ENCODE data around the gene SOX10.
A peak's percentile ranks its signal among the peaks of the same experiment; 100 is the strongest.

The SOX10 gene

DNA sequence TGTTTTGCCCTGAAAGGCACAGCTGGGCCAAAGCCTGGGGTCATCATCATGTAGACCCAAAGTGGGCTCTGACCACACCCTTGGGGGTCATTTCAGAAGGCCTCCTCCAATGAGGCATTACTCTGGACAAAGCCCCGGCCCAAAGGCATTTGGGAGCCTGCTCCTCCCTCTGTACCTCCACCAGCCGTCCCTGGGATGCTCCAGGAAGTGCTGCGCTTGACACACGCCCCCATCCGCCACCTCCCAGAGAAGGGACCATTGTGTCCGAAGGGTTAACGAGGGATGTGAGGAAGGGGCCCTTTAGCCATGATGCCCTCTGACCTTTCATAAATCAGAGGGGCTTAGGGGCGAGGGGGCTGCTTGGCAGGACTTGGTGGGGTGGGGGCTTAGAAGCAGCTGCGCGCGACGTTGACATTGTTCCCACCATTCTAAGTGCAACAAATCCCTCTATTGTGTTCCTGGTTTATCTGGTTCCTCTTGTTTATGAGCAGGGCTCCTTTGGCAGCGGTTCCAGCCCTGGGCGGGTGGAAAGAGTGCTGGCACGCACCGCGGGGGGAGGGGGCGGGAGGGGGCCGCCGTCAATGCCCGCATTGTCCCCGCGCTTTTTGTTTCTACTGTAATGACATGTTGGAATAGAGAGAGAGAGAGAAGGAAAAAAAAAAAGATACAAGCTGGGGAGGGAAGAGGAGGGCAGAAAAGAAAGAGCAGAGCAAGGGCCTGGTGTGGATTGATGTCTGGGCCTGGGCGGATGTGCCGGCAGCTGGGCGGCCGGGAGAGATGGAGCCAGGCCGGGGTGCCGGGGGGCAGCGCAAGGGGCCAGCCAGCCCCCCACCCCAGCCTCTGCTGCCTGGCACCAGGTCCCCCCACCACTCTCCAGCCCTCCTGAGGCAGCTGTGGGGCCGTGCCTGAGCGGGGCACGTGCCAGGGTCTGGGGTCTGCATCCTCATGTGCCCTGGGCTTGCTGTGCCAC lies 32.1 kb upstream of the SOX10 start:
- peaks cover 6 to 11% of the 10 kb centered on the region in 2 donors for H3K4me1 ChIP-seq (ENCODE audit: control insufficient read depth in 2 of 2, insufficient read depth in 2 of 2, low read length in 2 of 2)
- H3K36me3 ChIP-seq (ENCODE audit: control insufficient read depth in 2 of 2, insufficient read depth in 2 of 2, low read length in 2 of 2) = no peaks in the 10 kb centered on the region
- H3K9ac ChIP-seq (ENCODE audit: low read depth in 1 of 2, low read length in 2 of 2) = peak overlapping the region in 1 of 2 donors; percentile 4
- H3K4me3 ChIP-seq (ENCODE audit: low read length in 2 of 2) = no peak overlapping the region
- peak overlapping the region in 1 of 2 donors; percentile 48 for H3K27ac ChIP-seq (ENCODE audit: low read depth in 2 of 2, low read length in 2 of 2)
- no peaks in the 10 kb centered on the region for H3K9me3 ChIP-seq (ENCODE audit: control insufficient read depth in 2 of 2, low read length in 2 of 2)
- H3K27me3 ChIP-seq (ENCODE audit: control insufficient read depth in 2 of 2, insufficient read depth in 2 of 2, low read length in 2 of 2) = no peaks in the 10 kb centered on the region

DNA sequence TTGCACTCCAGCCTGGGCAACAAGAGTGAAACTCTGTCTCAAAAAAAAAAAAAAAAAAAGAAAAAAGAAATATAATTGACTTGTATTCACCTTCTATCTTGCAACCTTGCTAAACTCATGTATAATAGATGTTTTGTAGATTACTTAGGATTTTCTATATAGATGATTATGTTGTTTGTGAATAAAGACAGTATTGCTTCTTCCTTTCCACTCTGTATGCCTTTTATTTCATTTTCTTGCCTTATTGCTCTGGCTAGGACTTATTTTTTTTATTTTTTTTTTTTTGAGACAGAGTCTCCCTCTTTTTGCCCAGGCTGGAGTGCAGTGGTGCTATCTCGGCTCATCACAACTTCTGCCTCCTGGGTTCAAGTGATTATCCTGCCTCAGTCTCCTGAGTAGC lies 29.7 kb upstream of the SOX10 start:
- Histone ChIP-seq H3K9me3 (ENCODE audit: control insufficient read depth in 2 of 2, low read length in 2 of 2) (no peaks in the 10 kb centered on the region), H3K27me3 (ENCODE audit: control insufficient read depth in 2 of 2, insufficient read depth in 2 of 2, low read length in 2 of 2) (no peaks in the 10 kb centered on the region), H3K27ac (ENCODE audit: low read depth in 2 of 2, low read length in 2 of 2) (no peak overlapping the region), H3K36me3 (ENCODE audit: control insufficient read depth in 2 of 2, insufficient read depth in 2 of 2, low read length in 2 of 2) (no peaks in the 10 kb centered on the region), H3K4me1 (ENCODE audit: control insufficient read depth in 2 of 2, insufficient read depth in 2 of 2, low read length in 2 of 2) (peaks cover 6 to 11% of the 10 kb centered on the region in 2 donors), H3K9ac (ENCODE audit: low read depth in 1 of 2, low read length in 2 of 2) (no peak overlapping the region), H3K4me3 (ENCODE audit: low read length in 2 of 2) (no peak overlapping the region)

DNA sequence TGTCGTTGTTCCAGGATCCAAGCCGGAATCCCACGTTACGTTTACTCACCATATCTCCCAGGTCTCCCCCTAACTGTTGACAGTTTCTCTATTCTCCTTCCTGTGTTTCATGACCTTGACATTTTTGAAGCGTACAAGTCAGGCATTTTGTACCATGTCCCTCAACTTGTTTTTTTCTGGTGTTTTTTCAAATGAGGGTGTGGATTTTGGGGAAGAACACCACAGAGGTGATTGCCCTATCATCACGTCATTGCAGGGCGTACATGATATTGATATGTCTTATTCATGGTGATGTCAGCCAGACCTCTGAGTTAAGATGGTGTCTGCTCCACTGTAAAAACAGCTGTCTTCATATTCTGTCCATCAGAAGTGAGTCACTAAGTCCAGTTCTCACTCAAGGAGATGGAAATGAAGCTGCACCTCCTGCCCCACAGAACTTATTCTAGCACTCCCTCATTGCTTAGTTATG lies 28.3 kb upstream of the SOX10 start:
- Histone ChIP-seq H3K9ac (ENCODE audit: low read depth in 1 of 2, low read length in 2 of 2) (peak overlapping the region in 1 of 2 donors; percentile 17), H3K27ac (ENCODE audit: low read depth in 2 of 2, low read length in 2 of 2) (no peak overlapping the region), H3K4me3 (ENCODE audit: low read length in 2 of 2) (no peak overlapping the region), H3K9me3 (ENCODE audit: control insufficient read depth in 2 of 2, low read length in 2 of 2) (no peaks in the 10 kb centered on the region), H3K27me3 (ENCODE audit: control insufficient read depth in 2 of 2, insufficient read depth in 2 of 2, low read length in 2 of 2) (no peaks in the 10 kb centered on the region), H3K4me1 (ENCODE audit: control insufficient read depth in 2 of 2, insufficient read depth in 2 of 2, low read length in 2 of 2) (peaks cover 6 to 9% of the 10 kb centered on the region in 2 donors), H3K36me3 (ENCODE audit: control insufficient read depth in 2 of 2, insufficient read depth in 2 of 2, low read length in 2 of 2) (no peaks in the 10 kb centered on the region)

DNA sequence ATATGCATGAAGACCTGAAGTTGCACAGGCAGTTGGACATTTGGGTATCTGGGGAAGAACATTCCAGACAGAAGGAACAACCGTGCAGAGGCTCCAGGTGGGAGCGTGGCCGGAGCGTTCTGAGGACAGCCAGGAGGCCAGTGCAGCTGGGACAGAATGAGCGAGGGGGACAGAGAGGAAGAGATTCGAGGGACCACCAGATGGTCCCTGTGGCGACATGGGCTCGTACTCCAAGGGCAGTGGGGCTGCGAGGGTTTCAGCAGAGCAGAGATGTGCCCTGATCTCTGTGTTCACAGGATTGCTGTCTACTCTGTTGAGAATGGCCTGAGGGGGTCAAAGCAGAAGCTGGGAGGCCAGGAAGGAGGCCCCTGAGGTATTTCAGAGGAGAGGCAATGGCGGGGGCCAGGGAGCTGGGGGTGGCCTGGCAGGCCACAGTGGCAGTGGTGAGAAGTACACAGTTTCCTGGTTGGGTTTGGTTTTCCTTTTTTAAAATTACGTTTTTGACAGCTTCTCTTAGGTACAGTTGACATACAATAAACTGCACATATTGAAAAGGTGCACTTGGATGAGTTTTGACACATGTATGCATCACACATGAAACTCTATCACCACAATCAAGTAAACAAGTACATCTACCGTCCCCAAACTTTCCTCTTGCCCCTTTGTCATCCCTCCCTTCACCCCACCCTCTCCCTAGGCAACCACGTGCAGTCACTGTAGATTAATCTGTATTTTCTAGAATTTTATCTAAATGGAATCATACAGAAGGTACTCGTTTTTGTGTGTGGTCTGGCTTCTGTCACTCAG lies 24.8 kb upstream of the SOX10 start:
- H3K27ac ChIP-seq (ENCODE audit: low read depth in 2 of 2, low read length in 2 of 2) = no peak overlapping the region
- no peaks in the 10 kb centered on the region for H3K4me1 ChIP-seq (ENCODE audit: control insufficient read depth in 2 of 2, insufficient read depth in 2 of 2, low read length in 2 of 2)
- no peaks in the 10 kb centered on the region for H3K9me3 ChIP-seq (ENCODE audit: control insufficient read depth in 2 of 2, low read length in 2 of 2)
- no peaks in the 10 kb centered on the region for H3K36me3 ChIP-seq (ENCODE audit: control insufficient read depth in 2 of 2, insufficient read depth in 2 of 2, low read length in 2 of 2)
- H3K27me3 ChIP-seq (ENCODE audit: control insufficient read depth in 2 of 2, insufficient read depth in 2 of 2, low read length in 2 of 2) = no peaks in the 10 kb centered on the region
- H3K4me3 ChIP-seq (ENCODE audit: low read length in 2 of 2) = no peak overlapping the region
- H3K9ac ChIP-seq (ENCODE audit: low read depth in 1 of 2, low read length in 2 of 2) = no peak overlapping the region

DNA sequence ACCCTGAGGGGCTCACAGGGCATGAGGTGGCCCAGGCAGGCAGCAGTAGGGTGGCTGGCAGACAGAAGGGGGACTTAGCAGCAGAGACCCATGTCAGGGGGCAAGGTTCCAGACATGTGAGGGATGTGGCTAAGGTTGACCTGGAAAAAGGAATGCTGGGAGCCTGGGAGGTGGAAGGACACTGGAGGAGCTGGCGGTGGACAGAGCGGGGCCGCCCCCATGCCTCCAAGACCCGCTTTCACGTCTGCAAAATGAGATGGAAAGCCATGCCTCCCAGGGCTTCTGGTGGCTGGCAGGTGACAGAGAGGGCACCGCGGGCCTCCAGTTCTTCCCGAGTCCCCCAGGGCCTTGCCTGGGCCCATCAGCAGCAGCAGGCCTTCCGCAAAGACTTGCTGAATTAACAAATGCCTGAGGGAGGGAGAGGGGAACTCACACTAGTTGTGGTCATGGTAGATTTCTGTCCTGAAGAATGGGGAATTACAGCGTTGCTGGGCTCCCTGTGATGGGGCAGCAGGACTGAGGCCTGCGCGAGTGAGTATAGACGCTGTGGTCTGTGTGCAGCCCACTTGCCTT lies 23.1 kb upstream of the SOX10 start:
- Histone ChIP-seq H3K4me3 (ENCODE audit: low read length in 2 of 2) (no peak overlapping the region), H3K27ac (ENCODE audit: low read depth in 2 of 2, low read length in 2 of 2) (no peak overlapping the region)

DNA sequence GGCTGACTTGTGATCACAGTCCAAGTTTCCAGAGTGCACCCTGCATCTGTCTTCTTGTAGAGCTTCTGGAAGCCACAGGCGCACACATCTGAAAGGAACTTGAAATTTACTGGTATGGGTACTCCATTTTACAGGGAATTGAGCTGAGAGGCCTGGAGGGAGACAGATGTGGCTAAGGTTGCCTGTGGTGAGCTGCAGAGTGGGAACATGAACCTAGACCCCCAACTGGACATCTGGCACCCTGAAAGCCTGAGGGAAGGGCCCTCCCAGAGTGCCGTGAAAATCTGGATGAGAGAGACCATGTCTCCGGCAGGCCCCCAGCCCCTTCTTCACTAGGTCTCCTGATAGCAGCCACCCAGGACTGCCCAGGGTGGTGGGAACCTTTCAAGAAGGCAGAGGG lies 22.6 kb upstream of the SOX10 start:
- Histone ChIP-seq H3K4me1 (ENCODE audit: control insufficient read depth in 2 of 2, insufficient read depth in 2 of 2, low read length in 2 of 2) (no peaks in the 10 kb centered on the region), H3K27ac (ENCODE audit: low read depth in 2 of 2, low read length in 2 of 2) (no peak overlapping the region), H3K4me3 (ENCODE audit: low read length in 2 of 2) (no peak overlapping the region), H3K36me3 (ENCODE audit: control insufficient read depth in 2 of 2, insufficient read depth in 2 of 2, low read length in 2 of 2) (no peaks in the 10 kb centered on the region), H3K27me3 (ENCODE audit: control insufficient read depth in 2 of 2, insufficient read depth in 2 of 2, low read length in 2 of 2) (no peaks in the 10 kb centered on the region), H3K9me3 (ENCODE audit: control insufficient read depth in 2 of 2, low read length in 2 of 2) (no peaks in the 10 kb centered on the region), H3K9ac (ENCODE audit: low read depth in 1 of 2, low read length in 2 of 2) (no peak overlapping the region)

More for the DNA sequence above, 23.1 kb upstream of the SOX10 start:
- no peaks in the 10 kb centered on the region for H3K27me3 ChIP-seq (ENCODE audit: control insufficient read depth in 2 of 2, insufficient read depth in 2 of 2, low read length in 2 of 2)
- no peaks in the 10 kb centered on the region for H3K36me3 ChIP-seq (ENCODE audit: control insufficient read depth in 2 of 2, insufficient read depth in 2 of 2, low read length in 2 of 2)
- H3K4me1 ChIP-seq (ENCODE audit: control insufficient read depth in 2 of 2, insufficient read depth in 2 of 2, low read length in 2 of 2) = no peaks in the 10 kb centered on the region
- H3K9ac ChIP-seq (ENCODE audit: low read depth in 1 of 2, low read length in 2 of 2) = no peak overlapping the region
- H3K9me3 ChIP-seq (ENCODE audit: control insufficient read depth in 2 of 2, low read length in 2 of 2) = no peaks in the 10 kb centered on the region

DNA sequence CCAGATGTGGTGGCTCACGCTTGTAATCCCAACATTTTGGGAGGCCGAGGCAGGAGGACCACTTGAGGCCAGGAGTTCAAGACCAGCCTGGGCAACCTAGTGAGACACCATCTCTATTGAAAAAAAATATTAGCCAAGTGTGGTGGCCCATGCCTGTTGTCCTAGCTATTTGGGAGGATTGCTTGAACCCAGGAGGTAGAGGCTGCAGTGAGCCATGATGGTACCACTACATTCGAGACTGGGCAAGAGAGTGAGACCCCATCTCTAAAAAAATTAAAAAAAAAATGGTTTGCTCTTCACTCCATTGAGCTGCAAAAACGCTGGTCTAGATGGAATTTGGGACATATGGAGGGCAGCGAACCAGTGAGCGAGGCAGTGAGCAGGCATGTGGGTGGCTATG lies 21.6 kb upstream of the SOX10 start:
- Histone ChIP-seq H3K27me3 (ENCODE audit: control insufficient read depth in 2 of 2, insufficient read depth in 2 of 2, low read length in 2 of 2) (no peaks in the 10 kb centered on the region), H3K9ac (ENCODE audit: low read depth in 1 of 2, low read length in 2 of 2) (no peak overlapping the region), H3K36me3 (ENCODE audit: control insufficient read depth in 2 of 2, insufficient read depth in 2 of 2, low read length in 2 of 2) (no peaks in the 10 kb centered on the region), H3K4me3 (ENCODE audit: low read length in 2 of 2) (no peak overlapping the region), H3K4me1 (ENCODE audit: control insufficient read depth in 2 of 2, insufficient read depth in 2 of 2, low read length in 2 of 2) (no peaks in the 10 kb centered on the region), H3K9me3 (ENCODE audit: control insufficient read depth in 2 of 2, low read length in 2 of 2) (no peaks in the 10 kb centered on the region), H3K27ac (ENCODE audit: low read depth in 2 of 2, low read length in 2 of 2) (no peak overlapping the region)

DNA sequence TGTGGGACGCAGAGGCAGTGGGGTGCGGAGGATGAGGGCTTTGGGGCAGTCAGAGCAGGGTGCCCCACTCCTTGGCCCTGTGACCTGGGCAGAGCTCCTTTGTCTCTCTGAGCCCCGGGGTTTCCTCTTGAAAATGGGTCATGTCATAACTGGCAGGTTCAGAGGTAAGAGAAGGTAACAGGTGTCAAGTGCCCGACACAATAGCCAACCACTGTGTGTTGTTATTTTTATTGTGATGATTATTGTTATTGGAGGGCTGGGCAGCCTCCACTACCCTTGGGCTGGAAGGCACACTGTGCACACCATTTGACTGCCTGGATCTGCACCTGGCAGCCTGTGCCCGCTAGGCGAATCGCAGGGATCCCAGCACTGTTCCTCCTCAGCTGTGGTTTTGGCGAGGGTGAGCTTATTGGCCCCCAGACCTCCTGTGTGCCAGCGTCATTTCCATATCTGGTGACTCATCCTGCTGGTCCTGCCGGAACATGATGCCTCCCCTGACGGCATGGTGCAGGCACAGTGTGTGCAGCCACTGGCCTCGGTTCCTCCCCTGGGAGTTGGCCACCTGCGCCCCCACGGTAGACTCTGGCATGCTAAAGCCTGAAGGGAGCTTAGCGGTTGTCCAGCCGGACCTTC lies 15.4 kb upstream of the SOX10 start:
- Histone ChIP-seq H3K9me3 (ENCODE audit: control insufficient read depth in 2 of 2, low read length in 2 of 2) (no peaks in the 10 kb centered on the region), H3K9ac (ENCODE audit: low read depth in 1 of 2, low read length in 2 of 2) (no peak overlapping the region), H3K4me1 (ENCODE audit: control insufficient read depth in 2 of 2, insufficient read depth in 2 of 2, low read length in 2 of 2) (no peaks in the 10 kb centered on the region), H3K27me3 (ENCODE audit: control insufficient read depth in 2 of 2, insufficient read depth in 2 of 2, low read length in 2 of 2) (no peaks in the 10 kb centered on the region), H3K36me3 (ENCODE audit: control insufficient read depth in 2 of 2, insufficient read depth in 2 of 2, low read length in 2 of 2) (no peaks in the 10 kb centered on the region), H3K27ac (ENCODE audit: low read depth in 2 of 2, low read length in 2 of 2) (peak overlapping the region in 1 of 2 donors; percentile 9), H3K4me3 (ENCODE audit: low read length in 2 of 2) (no peak overlapping the region)

DNA sequence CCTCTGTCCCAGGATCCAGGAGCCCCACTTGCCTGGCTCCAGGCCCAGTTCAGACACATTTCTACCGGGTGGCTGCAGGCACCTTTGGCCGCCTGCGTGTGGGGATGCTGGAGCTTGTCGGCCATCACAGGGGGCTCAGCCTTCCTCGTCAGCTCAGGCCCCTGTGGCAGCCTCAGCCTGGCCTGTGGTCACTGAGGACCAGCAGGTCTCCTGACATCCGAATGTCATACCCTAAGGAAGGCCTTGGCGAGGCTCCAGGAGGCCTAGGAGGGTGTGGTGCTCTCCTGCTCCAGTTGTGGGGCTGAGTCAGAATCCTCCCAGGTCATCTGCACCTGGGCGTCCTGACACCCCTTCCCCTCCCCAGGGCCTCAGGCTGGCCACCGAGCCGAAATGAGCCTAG lies 14.9 kb upstream of the SOX10 start:
- Histone ChIP-seq H3K27me3 (ENCODE audit: control insufficient read depth in 2 of 2, insufficient read depth in 2 of 2, low read length in 2 of 2) (no peaks in the 10 kb centered on the region), H3K4me3 (ENCODE audit: low read length in 2 of 2) (no peak overlapping the region), H3K27ac (ENCODE audit: low read depth in 2 of 2, low read length in 2 of 2) (peak overlapping the region in 1 of 2 donors; percentile 9), H3K4me1 (ENCODE audit: control insufficient read depth in 2 of 2, insufficient read depth in 2 of 2, low read length in 2 of 2) (no peaks in the 10 kb centered on the region), H3K9ac (ENCODE audit: low read depth in 1 of 2, low read length in 2 of 2) (no peak overlapping the region), H3K36me3 (ENCODE audit: control insufficient read depth in 2 of 2, insufficient read depth in 2 of 2, low read length in 2 of 2) (no peaks in the 10 kb centered on the region), H3K9me3 (ENCODE audit: control insufficient read depth in 2 of 2, low read length in 2 of 2) (no peaks in the 10 kb centered on the region)
